Lower lobe of right lung (tissue), 2 donors: ENCODE measurements around the gene KANK2. TPM values are rescaled to one million over a fixed set of nuclear protein-coding genes. Genes with fewer than 3 reads are reported as not detected.

Experiments
- ATAC-seq, 2 donors: fragments of 200-7000 bp; cut with Tn5 transposase; one replicate each; pipeline ENCODE4 v1.9.1; 2020 to 2022; ENCODE audit warnings: mild to moderate bottlenecking in 2 of 2, moderate library complexity in 2 of 2
- DNase-seq: peaks from one replicate; pipeline ENCODE4 v3.0.0-alpha.2; 2020
- H3K27ac ChIP-seq: fragments of 200-600 bp; one replicate; pipeline ENCODE4 v1.8.0; 2022
- H3K27me3 ChIP-seq: fragments of 200-600 bp; one replicate; pipeline ENCODE4 v1.8.0; 2022; ENCODE audit warnings: low read depth
- H3K36me3 ChIP-seq: fragments of 200-600 bp; one replicate; pipeline ENCODE4 v1.8.0; 2022; ENCODE audit warnings: mild to moderate bottlenecking
- H3K4me1 ChIP-seq: fragments of 200-600 bp; one replicate; pipeline ENCODE4 v1.8.0; 2022
- H3K4me3 ChIP-seq: fragments of 200-600 bp; one replicate; pipeline ENCODE4 v1.8.0; 2022; ENCODE audit warnings: mild to moderate bottlenecking
- H3K9me3 ChIP-seq: fragments of 200-600 bp; one replicate; pipeline ENCODE4 v1.8.0; 2022
- intact Hi-C: fragments of 100-400 bp; cut with DNase I; formaldehyde crosslinking; loops from one replicate; pipeline ENCODE4 v1.11.0; 2022
- long read RNA-seq: library from polyadenylated mRNA; unstranded; transcript quantifications from one replicate; pipeline ENCODE4 v2.0.0, GENCODE V29; 2021
- total RNA-seq: library from RNA; stranded (reverse); fragmentation: NEBNext Ultra II Directional; extraction: Animal tissue kit (Norgen Biotek cat#: 25700); gene quantifications from one replicate; pipeline ENCODE4 v1.2.1, GENCODE V29; 2021
- TF ChIP-seq, protein P1 (sequence below): fragments of 200-600 bp; IDR thresholded peaks from one replicate; pipeline ENCODE4 v1.8.0; 2022; ENCODE audit warnings: antibody characterized with exemption, mild to moderate bottlenecking
- donor health status: DM: no; HTN: yes; CAD: no; lungs with severe emphysema.

Gene KANK2
- 191 TPM for total RNA-seq
- long read RNA-seq, full-length matches to known transcripts = 25 of 222 reads
- long read RNA-seq, partial matches to known transcripts = 99 of 222 reads
- long read RNA-seq, other reads (novel, unspliced or antisense) = 98 of 222 reads

GRCh38 chr19:11197291-11198174 is at the start of gene KANK2:
TSS of gene KANK2 (minus strand) at chr19:11197545. CDS start at chr19:11194511, 3,034 bp downstream.
- Histone ChIP-seq H3K9me3 (no peaks in the 10 kb centered on the region), H3K4me3 (peak within 1 kb of the TSS; percentile 68), H3K27me3 (no peaks in the 10 kb centered on the region), H3K27ac (peak within 1 kb of the TSS; percentile 76), H3K4me1 (peaks cover 54% of the 10 kb centered on the region), H3K36me3 (peaks cover 53% of the 10 kb centered on the region)
- peak; percentile 89 for DNase-seq
- TF ChIP-seq, protein P1, sequence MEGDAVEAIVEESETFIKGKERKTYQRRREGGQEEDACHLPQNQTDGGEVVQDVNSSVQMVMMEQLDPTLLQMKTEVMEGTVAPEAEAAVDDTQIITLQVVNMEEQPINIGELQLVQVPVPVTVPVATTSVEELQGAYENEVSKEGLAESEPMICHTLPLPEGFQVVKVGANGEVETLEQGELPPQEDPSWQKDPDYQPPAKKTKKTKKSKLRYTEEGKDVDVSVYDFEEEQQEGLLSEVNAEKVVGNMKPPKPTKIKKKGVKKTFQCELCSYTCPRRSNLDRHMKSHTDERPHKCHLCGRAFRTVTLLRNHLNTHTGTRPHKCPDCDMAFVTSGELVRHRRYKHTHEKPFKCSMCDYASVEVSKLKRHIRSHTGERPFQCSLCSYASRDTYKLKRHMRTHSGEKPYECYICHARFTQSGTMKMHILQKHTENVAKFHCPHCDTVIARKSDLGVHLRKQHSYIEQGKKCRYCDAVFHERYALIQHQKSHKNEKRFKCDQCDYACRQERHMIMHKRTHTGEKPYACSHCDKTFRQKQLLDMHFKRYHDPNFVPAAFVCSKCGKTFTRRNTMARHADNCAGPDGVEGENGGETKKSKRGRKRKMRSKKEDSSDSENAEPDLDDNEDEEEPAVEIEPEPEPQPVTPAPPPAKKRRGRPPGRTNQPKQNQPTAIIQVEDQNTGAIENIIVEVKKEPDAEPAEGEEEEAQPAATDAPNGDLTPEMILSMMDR = no peak
- intact Hi-C loops = no loop called here
- peak; percentile 95 for ATAC-seq

- H3K4me1 ChIP-seq = peaks cover 23% of the 10 kb centered on the region
- no peak overlapping the region for H3K4me3 ChIP-seq
- no peaks in the 10 kb centered on the region for H3K9me3 ChIP-seq
- no peaks in the 10 kb centered on the region for H3K27me3 ChIP-seq
- peak overlapping the region; percentile 50 for H3K27ac ChIP-seq
- TF ChIP-seq, protein P1 = no peak
- no peak for ATAC-seq
- H3K36me3 ChIP-seq = peaks cover 57% of the 10 kb centered on the region
- no peak for DNase-seq
- intact Hi-C loops = no loop called here
Measured at GRCh38 chr19:11246941-11247340, 49.6 kb upstream of the KANK2 start.

- Histone ChIP-seq H3K9me3 (no peaks in the 10 kb centered on the region), H3K27ac (no peak overlapping the region), H3K36me3 (peaks cover 57% of the 10 kb centered on the region), H3K27me3 (no peaks in the 10 kb centered on the region), H3K4me1 (peaks cover 23% of the 10 kb centered on the region), H3K4me3 (no peak overlapping the region)
- TF ChIP-seq, protein P1 = no peak
- DNase-seq (no peak), ATAC-seq (no peak)
- intact Hi-C loops = no loop called here
Measured at GRCh38 chr19:11244846-11245589, 47.7 kb upstream of the KANK2 start.

GRCh38 chr19:11243798-11244169 is 46.4 kb upstream of the KANK2 start:
- TF ChIP-seq, protein P1 = no peak
- Histone ChIP-seq H3K36me3 (peaks cover 61% of the 10 kb centered on the region), H3K4me1 (peaks cover 23% of the 10 kb centered on the region), H3K27ac (peak overlapping the region; percentile 77), H3K27me3 (no peaks in the 10 kb centered on the region), H3K9me3 (no peaks in the 10 kb centered on the region), H3K4me3 (no peak overlapping the region)
- intact Hi-C loops = no loop called here
- ATAC-seq = peak in 1 of 2 donors; percentile 1
- no peak for DNase-seq
